Lower leg skin (tissue), 3 donors: ENCODE data around the gene RBM33.

ENCODE experiments used
- POLR2A ChIP-seq, 2 donors: fragments of 450-650 bp; IDR thresholded peaks; one replicate each; pipeline ENCODE4 v1.6.1; 2016 to 2017; ENCODE audit warnings: antibody characterized with exemption in 2 of 2, mild to moderate bottlenecking in 1 of 2, moderate library complexity in 1 of 2
- TF ChIP-seq, protein P1 (sequence below), 3 donors: fragments of 450-650 bp; IDR thresholded peaks; one replicate each; pipeline ENCODE4 v1.5.1; 2016; ENCODE audit warnings: antibody characterized with exemption in 3 of 3, mild to moderate bottlenecking in 3 of 3, moderate library complexity in 2 of 3

- TF ChIP-seq, protein P1, sequence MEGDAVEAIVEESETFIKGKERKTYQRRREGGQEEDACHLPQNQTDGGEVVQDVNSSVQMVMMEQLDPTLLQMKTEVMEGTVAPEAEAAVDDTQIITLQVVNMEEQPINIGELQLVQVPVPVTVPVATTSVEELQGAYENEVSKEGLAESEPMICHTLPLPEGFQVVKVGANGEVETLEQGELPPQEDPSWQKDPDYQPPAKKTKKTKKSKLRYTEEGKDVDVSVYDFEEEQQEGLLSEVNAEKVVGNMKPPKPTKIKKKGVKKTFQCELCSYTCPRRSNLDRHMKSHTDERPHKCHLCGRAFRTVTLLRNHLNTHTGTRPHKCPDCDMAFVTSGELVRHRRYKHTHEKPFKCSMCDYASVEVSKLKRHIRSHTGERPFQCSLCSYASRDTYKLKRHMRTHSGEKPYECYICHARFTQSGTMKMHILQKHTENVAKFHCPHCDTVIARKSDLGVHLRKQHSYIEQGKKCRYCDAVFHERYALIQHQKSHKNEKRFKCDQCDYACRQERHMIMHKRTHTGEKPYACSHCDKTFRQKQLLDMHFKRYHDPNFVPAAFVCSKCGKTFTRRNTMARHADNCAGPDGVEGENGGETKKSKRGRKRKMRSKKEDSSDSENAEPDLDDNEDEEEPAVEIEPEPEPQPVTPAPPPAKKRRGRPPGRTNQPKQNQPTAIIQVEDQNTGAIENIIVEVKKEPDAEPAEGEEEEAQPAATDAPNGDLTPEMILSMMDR (IDR thresholded peaks at IDR 0.05) = no peak
- TF ChIP-seq POLR2A (IDR thresholded peaks at IDR 0.05) = no peak
These were observed 49.4 kb downstream of the RBM33 start for GRCh38 chr7:155693826-155694225.
